SH-SY5Y (cell line): ENCODE results near the gene PPIH.

Experiments
- GATA2 ChIP-seq: IDR thresholded peaks from 2 replicates; pipeline ENCODE4 v1.6.1; 2011; ENCODE audit warnings: mild to moderate bottlenecking, low read depth, low read length
- GATA3 ChIP-seq: IDR thresholded peaks from 2 replicates; pipeline ENCODE4 v1.6.1; 2011; ENCODE audit warnings: low read depth, mild to moderate bottlenecking, low read length, moderate library complexity

GRCh38 chr1:42700006-42700405 lies 41.8 kb downstream of the PPIH start:
- TF ChIP-seq GATA2 (no peak), GATA3 (no peak)
